GM21526 (cell line): ENCODE data around the gene TMEM214.
A peak's percentile ranks its signal among the peaks of the same experiment; 100 is the strongest.

Experiments
- ATAC-seq: cut with Tn5 transposase; IDR thresholded peaks from one replicate; pipeline ENCODE4 v1.9.1; 2021; ENCODE audit warnings: moderate library complexity; ENCODE audit not compliant: unreplicated experiment, low FRiP score

Gene TMEM214

DNA sequence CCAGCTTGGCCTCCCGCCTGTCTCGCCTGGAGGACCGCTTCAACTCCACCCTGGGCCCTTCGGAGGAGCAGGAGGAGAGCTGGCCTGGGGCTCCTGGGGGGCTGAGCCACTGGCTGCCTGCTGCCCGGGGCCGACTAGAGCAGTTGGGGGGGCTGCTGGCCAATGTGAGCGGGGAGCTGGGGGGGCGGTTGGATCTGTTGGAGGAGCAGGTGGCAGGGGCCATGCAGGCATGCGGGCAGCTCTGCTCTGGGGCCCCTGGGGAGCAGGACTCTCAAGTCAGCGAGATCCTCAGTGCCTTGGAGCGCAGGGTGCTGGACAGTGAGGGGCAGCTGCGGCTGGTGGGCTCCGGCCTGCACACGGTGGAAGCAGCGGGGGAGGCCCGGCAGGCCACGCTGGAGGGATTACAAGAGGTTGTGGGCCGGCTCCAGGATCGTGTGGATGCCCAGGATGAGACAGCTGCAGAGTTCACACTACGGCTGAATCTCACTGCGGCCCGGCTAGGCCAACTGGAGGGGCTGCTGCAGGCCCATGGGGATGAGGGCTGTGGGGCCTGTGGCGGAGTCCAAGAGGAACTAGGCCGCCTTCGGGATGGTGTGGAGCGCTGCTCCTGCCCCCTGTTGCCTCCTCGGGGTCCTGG is 50.1 kb downstream of the TMEM214 start:
- ATAC-seq, result no peak

GRCh38 chr2:27083410-27084296 is 50.9 kb downstream of the TMEM214 start:
- ATAC-seq, result no peak

GRCh38 chr2:27084297-27085061 is 51.7 kb downstream of the TMEM214 start:
- no peak for ATAC-seq

DNA sequence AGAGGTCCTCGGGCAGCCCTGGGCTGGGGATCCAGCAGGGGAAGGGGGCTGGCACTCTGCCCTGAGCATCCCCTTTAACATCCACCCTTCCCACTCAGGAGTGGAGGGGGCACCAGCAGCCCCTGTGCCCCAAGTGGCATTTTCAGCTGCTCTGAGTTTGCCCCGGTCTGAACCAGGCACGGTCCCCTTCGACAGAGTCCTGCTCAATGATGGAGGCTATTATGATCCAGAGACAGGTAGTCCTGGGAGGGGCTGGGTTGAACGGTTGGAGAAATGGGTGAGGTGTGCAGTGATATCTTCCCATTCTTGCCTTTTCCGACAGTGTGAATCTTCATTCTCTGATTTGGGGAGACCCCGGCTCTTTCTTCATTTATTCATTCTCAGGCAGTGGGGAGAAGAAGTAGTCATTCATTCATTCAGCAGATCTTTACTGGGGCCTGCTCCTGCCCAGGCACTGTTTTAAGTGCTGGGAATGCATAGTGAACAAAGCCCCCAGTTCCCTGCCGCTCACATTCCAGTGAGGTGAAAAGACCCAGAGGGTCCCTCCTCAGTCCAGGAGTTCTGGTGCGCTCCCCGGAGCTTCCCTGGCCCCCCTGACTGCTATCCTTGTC is 52.4 kb downstream of the TMEM214 start:
- no peak for ATAC-seq

DNA sequence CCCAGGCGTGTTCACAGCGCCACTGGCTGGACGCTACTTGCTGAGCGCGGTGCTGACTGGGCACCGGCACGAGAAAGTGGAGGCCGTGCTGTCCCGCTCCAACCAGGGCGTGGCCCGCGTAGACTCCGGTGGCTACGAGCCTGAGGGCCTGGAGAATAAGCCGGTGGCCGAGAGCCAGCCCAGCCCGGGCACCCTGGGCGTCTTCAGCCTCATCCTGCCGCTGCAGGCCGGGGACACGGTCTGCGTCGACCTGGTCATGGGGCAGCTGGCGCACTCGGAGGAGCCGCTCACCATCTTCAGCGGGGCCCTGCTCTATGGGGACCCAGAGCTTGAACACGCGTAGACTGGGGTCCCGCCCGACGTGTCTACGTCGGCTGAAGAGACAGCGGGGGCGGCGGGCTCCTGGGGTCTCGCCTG is 52.9 kb downstream of the TMEM214 start:
- ATAC-seq, result peak; percentile 6

- ATAC-seq, result peak; percentile 51
Measured at GRCh38 chr2:27086090-27086723, 53.4 kb downstream of the TMEM214 start.

DNA sequence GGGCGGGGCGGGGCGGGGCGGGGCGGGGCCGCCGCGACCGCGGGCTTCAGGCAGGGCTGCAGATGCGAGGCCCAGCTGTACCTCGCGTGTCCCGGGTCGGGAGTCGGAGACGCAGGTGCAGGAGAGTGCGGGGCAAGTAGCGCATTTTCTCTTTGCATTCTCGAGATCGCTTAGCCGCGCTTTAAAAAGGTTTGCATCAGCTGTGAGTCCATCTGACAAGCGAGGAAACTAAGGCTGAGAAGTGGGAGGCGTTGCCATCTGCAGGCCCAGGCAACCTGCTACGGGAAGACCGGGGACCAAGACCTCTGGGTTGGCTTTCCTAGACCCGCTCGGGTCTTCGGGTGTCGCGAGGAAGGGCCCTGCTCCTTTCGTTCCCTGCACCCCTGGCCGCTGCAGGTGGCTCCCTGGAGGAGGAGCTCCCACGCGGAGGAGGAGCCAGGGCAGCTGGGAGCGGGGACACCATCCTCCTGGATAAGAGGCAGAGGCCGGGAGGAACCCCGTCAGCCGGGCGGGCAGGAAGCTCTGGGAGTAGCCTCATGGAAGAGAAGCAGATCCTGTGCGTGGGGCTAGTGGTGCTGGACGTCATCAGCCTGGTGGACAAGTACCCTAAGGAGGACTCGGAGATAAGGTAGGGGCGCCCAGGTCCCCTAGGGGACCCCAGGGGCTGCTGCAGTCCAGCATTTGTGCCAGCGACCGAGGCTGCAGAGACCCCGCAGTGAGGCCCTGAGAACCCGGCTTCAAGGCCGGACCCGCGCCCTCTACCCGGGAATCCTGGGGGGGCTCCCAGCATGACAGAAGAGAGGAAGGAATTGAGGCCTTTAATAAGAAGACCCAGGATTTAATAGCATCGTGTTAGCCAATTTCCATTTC is 54.2 kb downstream of the TMEM214 start, which contains the start of gene KHK:
Gene KHK (plus strand): TSS at position 49 of the 870 bp plus-strand sequence. CDS start 488 bp downstream, at position 537.
- ATAC-seq, result peak; percentile 61

DNA sequence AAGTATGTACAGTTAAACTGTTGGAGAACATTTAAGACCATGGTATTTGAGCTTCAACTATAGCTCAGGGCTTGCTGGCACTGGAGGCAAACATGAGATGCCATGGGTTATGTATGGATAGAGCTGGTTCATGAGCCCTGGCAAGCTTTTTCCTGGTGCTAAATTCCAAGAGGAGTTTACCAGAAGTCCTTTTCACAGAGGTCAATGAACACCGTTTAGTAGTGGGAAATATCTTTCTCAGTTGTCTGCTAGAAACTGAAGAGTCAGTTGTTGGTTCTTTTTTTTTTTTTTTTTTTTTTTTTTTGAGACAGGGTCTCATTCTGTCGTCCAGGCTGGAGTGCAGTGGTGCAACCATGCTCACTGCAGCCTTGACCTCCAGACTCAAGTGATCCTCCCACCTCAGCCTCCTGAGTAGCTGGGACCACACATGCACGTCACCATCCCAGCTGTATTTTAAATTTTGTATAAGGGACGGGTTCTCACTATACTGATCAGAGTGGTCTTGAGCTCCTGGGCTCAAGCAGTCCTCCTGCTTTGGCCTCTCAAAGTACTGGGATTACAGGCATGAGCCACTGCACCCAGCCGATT is 55.2 kb downstream of the TMEM214 start:
- ATAC-seq, result no peak

DNA sequence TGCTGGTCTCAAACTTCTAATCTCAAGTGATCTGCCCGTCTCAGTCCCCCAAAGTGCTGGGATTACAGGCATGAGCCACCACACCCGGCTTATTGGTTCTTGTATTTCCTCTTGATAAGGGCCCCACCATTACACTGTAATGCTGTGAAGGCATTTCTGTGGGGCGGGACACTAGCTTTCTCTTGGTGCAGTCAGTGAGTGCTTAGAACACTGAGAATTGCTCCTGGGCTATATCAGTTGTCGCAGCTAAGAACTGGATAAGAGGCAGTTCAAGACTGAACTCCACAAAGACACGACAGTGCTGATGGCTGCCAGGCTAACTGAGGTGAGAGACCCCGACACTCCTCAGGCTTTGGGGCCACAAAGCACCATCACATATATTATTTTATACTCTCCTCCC is 55.9 kb downstream of the TMEM214 start:
- no peak for ATAC-seq

DNA sequence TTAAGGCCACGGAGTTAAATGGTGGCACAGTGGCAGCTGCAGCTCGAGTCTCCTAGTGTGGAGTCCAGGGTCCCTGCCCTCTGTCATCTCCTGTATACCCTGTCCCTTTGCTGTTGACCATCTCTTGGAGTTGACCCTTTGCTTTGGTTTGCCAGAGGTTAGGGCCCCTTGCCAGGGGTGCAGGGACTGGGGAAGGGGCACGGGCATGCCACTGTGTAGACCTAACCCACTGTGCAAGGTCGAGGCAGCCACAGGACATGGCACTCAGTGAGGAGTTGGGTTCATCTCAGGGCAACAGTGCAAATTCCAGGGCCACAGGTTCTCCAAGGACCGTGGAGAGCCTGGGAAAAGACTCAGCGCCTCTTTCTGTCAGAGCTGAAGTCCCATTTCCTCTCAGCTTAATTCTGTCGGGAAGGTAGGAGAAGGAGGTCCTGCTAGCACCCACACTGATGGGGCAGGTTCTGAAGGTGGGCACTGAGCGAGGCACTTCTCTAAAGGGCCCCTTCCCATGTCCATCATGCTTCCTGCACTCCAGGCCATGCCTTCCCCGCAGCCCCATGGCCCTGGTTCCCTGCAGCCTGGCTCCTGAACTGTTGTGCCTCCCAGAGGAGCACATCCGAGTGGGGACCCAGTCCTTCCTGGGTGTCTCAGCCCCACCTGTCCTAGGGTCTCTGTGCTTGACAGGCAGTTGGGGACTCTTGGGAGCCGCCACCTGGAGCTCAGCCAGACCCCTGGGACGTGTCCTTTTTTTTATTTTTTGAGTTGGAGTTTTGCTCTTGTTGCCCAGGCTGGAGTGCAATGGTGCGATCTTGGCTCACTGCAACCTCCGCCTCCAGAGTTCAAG is 56.6 kb downstream of the TMEM214 start:
- no peak for ATAC-seq
